GM10248 (cell line): ENCODE measurements around the gene PARP8.

ENCODE experiments used
- CTCF ChIA-PET: fragments of 300-600 bp; sonication (Branson Sonifier 250); formaldehyde crosslinking; extraction: SDS; loops from one replicate; lab custom pipeline; 2021; ENCODE audit warnings: antibody characterized with exemption; lab: Yijun Ruan, JAX
- POLR2A ChIA-PET: fragments of 350-650 bp; sonication (Branson Sonifier 250); formaldehyde crosslinking; extraction: SDS; loops from one replicate; lab custom pipeline; 2020; ENCODE audit warnings: antibody characterized with exemption; lab: Yijun Ruan, JAX
- DNase-seq: peaks from one replicate; pipeline ENCODE4 v3.0.0; 2012; ENCODE audit errors: extremely low spot score
- CTCF ChIP-seq: IDR thresholded peaks from 2 replicates; pipeline ENCODE4 v1.5.1; 2012; ENCODE audit warnings: mild to moderate bottlenecking, low read depth; ENCODE audit errors: extremely low read depth, missing control alignments, control extremely low read depth

PARP8 gene

GRCh38 chr5:50881407-50881806 lies 215.0 kb downstream of the PARP8 start:
- ChIA-PET CTCF (no interaction called here), POLR2A (no interaction called here)
- TF ChIP-seq CTCF: no peak
- DNase-seq: no peak

GRCh38 chr5:50886657-50887345 lies 220.4 kb downstream of the PARP8 start:
- no peak for DNase-seq
- no peak for TF ChIP-seq CTCF
- ChIA-PET POLR2A (no interaction called here), CTCF (no interaction called here)

GRCh38 chr5:50887889-50888633 lies 221.6 kb downstream of the PARP8 start:
- no peak for TF ChIP-seq CTCF
- ChIA-PET CTCF (interaction anchor here (1.1 kb wide), 1 partner anchor 11 kb away, joined by 3 read pairs; no protein-coding TSS in a partner anchor), POLR2A (no interaction called here)
- no peak for DNase-seq

GRCh38 chr5:50888751-50889150 lies 222.3 kb downstream of the PARP8 start:
- no peak for TF ChIP-seq CTCF
- DNase-seq: no peak
- POLR2A ChIA-PET: no interaction called here
- CTCF ChIA-PET: interaction anchor here (1.1 kb wide), 1 partner anchor 10 kb away, joined by 3 read pairs; no protein-coding TSS in a partner anchor

GRCh38 chr5:50889790-50890189 lies 223.4 kb downstream of the PARP8 start:
- DNase-seq: no peak
- TF ChIP-seq CTCF: no peak
- ChIA-PET CTCF (no interaction called here), POLR2A (no interaction called here)
